Panc1 (cell line): ENCODE results near the gene GCHFR. TPM values are rescaled to one million over a fixed set of nuclear protein-coding genes. Genes with fewer than 3 reads are reported as not detected.

Experiments
- ATAC-seq: fragments of 200-7000 bp; cut with Tn5 transposase; 2 replicates; pipeline ENCODE4 v1.9.1; 2020; ENCODE audit warnings: mild to moderate bottlenecking, moderate library complexity
- BruUV-seq: library from RNA; stranded (reverse); fragments of 400-500 nt; replicated peaks from 2 replicates; lab custom pipeline; 2021; lab: Mats Ljungman, UMichigan
- CTCF ChIA-PET: fragments of 300-600 bp; sonication (Branson Sonifier 250); formaldehyde crosslinking; loops from one replicate; lab custom pipeline; 2022; ENCODE audit warnings: antibody characterized with exemption; lab: Charles Lee
- POLR2A ChIA-PET: fragments of 300-600 bp; sonication (Branson Sonifier 250); formaldehyde crosslinking; loops from one replicate; lab custom pipeline; 2022; ENCODE audit warnings: antibody characterized with exemption; lab: Charles Lee
- DNase-seq: peaks from one replicate; pipeline ENCODE4 v3.0.0-alpha.2; 2010; ENCODE audit warnings: low read depth, low spot score
- H3K27ac ChIP-seq: 2 replicates; pipeline ENCODE4 v1.5.1; 2011; ENCODE audit warnings: mild to moderate bottlenecking, low read length, inconsistent platforms
- H3K27me3 ChIP-seq: fragments of 200-500 bp; sonication (Bioruptor generic); 2 replicates; pipeline ENCODE4 v1.6.0; 2014; ENCODE audit warnings: low read length, inconsistent platforms; ENCODE audit not compliant: control insufficient read depth, insufficient read depth
- H3K36me3 ChIP-seq: fragments of 200-500 bp; sonication (Bioruptor generic); 2 replicates; pipeline ENCODE4 v1.5.1; 2014; ENCODE audit warnings: inconsistent platforms, mild to moderate bottlenecking, low read length, moderate library complexity; ENCODE audit not compliant: control insufficient read depth, insufficient read depth
- H3K4me1 ChIP-seq: 2 replicates; pipeline ENCODE4 v1.5.1; 2011; ENCODE audit warnings: inconsistent platforms, mild to moderate bottlenecking, low read length, moderate library complexity; ENCODE audit not compliant: control insufficient read depth, insufficient read depth
- H3K4me3 ChIP-seq, 2 experiments: 2 replicates each; pipeline ENCODE4 v1.5.1; 2011 to 2012; ENCODE audit warnings: low read depth in 2 of 2, low read length in 2 of 2, mild to moderate bottlenecking in 2 of 2, inconsistent platforms in 1 of 2, moderate library complexity in 1 of 2
- H3K9me3 ChIP-seq: fragments of 200-500 bp; sonication (Bioruptor generic); 2 replicates; pipeline ENCODE4 v1.5.1; 2014; ENCODE audit warnings: low read depth, mild to moderate bottlenecking, inconsistent platforms, low read length, moderate library complexity; ENCODE audit not compliant: control insufficient read depth, insufficient read depth
- CTCF ChIP-seq: fragments of 450-650 bp; IDR thresholded peaks from 2 replicates; pipeline ENCODE4 v1.5.1; 2017; ENCODE audit warnings: mild to moderate bottlenecking
- POLR2AphosphoS5 ChIP-seq: IDR thresholded peaks from 2 replicates; pipeline ENCODE4 v1.6.1; 2012; ENCODE audit warnings: mild to moderate bottlenecking, low read depth, low read length, moderate library complexity
- REST ChIP-seq, 2 experiments: IDR thresholded peaks; 2 replicates each; pipeline ENCODE4 v1.6.1; 2011 to 2012; ENCODE audit warnings: low read depth in 2 of 2, control low read depth in 1 of 2, low read length in 1 of 2, mild to moderate bottlenecking in 1 of 2, moderate library complexity in 1 of 2; ENCODE audit not compliant: insufficient read depth in 1 of 2
- SIN3A ChIP-seq: IDR thresholded peaks from 2 replicates; pipeline ENCODE4 v1.6.1; 2012; ENCODE audit warnings: low read depth, mild to moderate bottlenecking, low read length, moderate library complexity, borderline replicate concordance; ENCODE audit not compliant: insufficient read depth
- TCF7L2 ChIP-seq: IDR thresholded peaks from 2 replicates; pipeline ENCODE4 v1.6.1; 2011; ENCODE audit warnings: mild to moderate bottlenecking, low read depth, low read length, inconsistent platforms
- in situ Hi-C: cut with HindIII; loops from 2 replicates; pipeline ENCODE4 v1.10.0; 2016; ENCODE audit warnings: low sequenced_read_pairs, low pct_unique_long_range_greater_than_20kb
- intact Hi-C: fragments of 100-400 bp; cut with micrococcal nuclease; formaldehyde crosslinking; loops from one replicate; pipeline ENCODE4 v1.10.0; 2022; ENCODE audit not compliant: unreplicated experiment
- total RNA-seq: library from RNA; stranded (reverse); gene quantifications from one replicate; pipeline ENCODE4 v1.2.1, GENCODE V29; 2021; ENCODE audit not compliant: unreplicated experiment

GCHFR gene
- total RNA-seq, 1 experiment from 2014 or later, result 37.2 TPM

- ChIA-PET POLR2A (interaction anchor here (0.5 kb wide), 1 partner anchor 12 kb away, joined by 5 read pairs; no protein-coding TSS in a partner anchor), CTCF (no interaction called here)
- no peak for TF ChIP-seq CTCF
- TF ChIP-seq POLR2AphosphoS5, result peak; percentile 89
- 0 out of 4 replicates have a peak, but pooled peaks of 1 of the 2 experiments have one; percentile 3 for TF ChIP-seq REST (IDR thresholded peaks at IDR 0.05; ENCODE audit: insufficient read depth in 1 of 2, low read depth in 2 of 2, low read length in 1 of 2)
- peak; percentile 31; the same call in 1 of the 2 replicates for TF ChIP-seq TCF7L2
- TF ChIP-seq SIN3A, result peak; percentile 82; the same call in 1 of the 2 replicates
- Histone ChIP-seq H3K4me1 (peaks cover 14% of the 10 kb centered on the region), H3K4me3 (peak within 1 kb of the TSS; percentile 63 to 92), H3K27me3 (no peaks in the 10 kb centered on the region), H3K36me3 (no peaks in the 10 kb centered on the region; the same call in 1 of the 2 replicates), H3K27ac (peak within 1 kb of the TSS; percentile 96), H3K9me3 (no peaks in the 10 kb centered on the region)
- DNase-seq, result no peak
- TSS peak; percentile 98 for BruUV-seq
- peak; percentile 92 for ATAC-seq
- intact Hi-C loops, result no loop called here
- in situ Hi-C loops, result no loop called here
These were observed 8.7 kb upstream of the GCHFR start, which contains the start of gene RMDN3 for GRCh38 chr15:40754883-40755811. Gene RMDN3 (minus strand): TSS chr15:40755254. CDS start chr15:40754783, 471 bp downstream.

GRCh38 chr15:40755812-40756208 lies 8.1 kb upstream of the GCHFR start:
- in situ Hi-C loops, result no loop called here
- TF ChIP-seq POLR2AphosphoS5 (no peak), CTCF (no peak), SIN3A (no peak), REST (IDR thresholded peaks at IDR 0.05; ENCODE audit: insufficient read depth in 1 of 2, low read depth in 2 of 2, low read length in 1 of 2) (no peak), TCF7L2 (no peak)
- peak overlapping the region; percentile 96 for H3K27ac ChIP-seq
- ChIA-PET POLR2A (interaction anchor here (0.7 kb wide), 1 partner anchor 10 kb away, joined by 4 read pairs; no protein-coding TSS in a partner anchor), CTCF (interaction anchor here (0.5 kb wide), 1 partner anchor 233 kb away, joined by 5 read pairs; no protein-coding TSS in a partner anchor)
- H3K9me3 ChIP-seq, result no peaks in the 10 kb centered on the region
- no peaks in the 10 kb centered on the region for H3K27me3 ChIP-seq
- DNase-seq, result no peak
- intact Hi-C loops, result no loop called here
- no TSS peak for BruUV-seq
- peaks cover 17% of the 10 kb centered on the region for H3K4me1 ChIP-seq
- ATAC-seq, result no peak
- H3K36me3 ChIP-seq, result no peaks in the 10 kb centered on the region; the same call in 1 of the 2 replicates
- H3K4me3 ChIP-seq, result peak overlapping the region; percentile 63 to 92
